ENCODE measurements around the gene OTOA. TPM values are rescaled to one million over a fixed set of nuclear protein-coding genes. Genes with fewer than 3 reads are reported as not detected.

The OTOA gene
- total and polyA plus RNA-seq, 9 donors, result 0.05 to 0.18 (median 0.09) TPM; not detected in 1

DNA sequence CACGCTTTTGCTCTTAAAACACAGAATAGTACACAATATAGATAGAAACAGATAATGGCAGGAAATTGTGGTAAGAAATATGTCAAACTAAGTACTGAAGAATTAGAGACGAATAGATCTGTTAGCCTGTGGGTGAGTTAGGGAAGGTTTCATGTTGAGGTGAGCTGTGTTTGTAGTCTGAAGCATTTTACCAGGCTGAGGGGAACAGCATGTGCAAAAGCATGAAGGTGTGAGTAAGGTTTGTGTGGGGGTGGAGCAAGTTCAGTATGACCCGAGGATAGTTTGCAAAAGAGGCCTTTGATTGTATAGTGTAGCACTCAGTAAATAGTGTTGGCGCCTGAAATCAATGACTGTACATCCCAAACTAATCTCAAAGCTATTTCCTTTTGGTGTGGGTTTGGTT lies 25.2 kb upstream of the OTOA start:
- WGBS (ENCODE audit: insufficient coverage), result 85% methylated on average over 2 of the region's 4 CpGs
- no peaks in the 10 kb centered on the region for H3K9me3 ChIP-seq (replicated peaks; ENCODE audit: control insufficient read depth, low read depth, low read length)

DNA sequence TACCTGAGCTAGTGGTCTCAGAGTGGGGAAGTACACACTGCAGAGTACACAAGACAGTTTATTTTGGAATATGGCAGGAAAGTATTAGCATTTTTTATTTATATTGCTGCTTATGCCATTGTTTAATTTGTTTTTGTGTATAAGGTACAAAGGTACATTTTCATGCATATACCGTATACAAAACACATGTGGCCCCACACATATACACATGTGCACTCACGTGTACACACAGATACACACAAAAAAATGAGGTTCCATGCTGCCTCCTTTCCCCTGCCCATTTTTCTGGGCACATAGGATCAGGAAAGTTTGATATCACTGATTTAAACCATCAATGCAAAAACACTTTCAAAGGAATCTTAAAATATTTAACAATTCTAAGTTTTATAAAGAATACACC lies 24.3 kb upstream of the OTOA start:
- H3K9me3 ChIP-seq (replicated peaks; ENCODE audit: control insufficient read depth, low read depth, low read length), result no peaks in the 10 kb centered on the region
- no peaks in the 10 kb centered on the region for H3K27me3 ChIP-seq (ENCODE audit: control insufficient read depth, insufficient read depth, low read length)
- 90% methylated on average over 2 of the region's 2 CpGs for WGBS (ENCODE audit: insufficient coverage)
- H3K36me3 ChIP-seq (ENCODE audit: control insufficient read depth, insufficient read depth, low read length), result peaks cover 9% of the 10 kb centered on the region
- no peak overlapping the region for H3K4me3 ChIP-seq (ENCODE audit: low read length)
- DNase-seq, result no peak
- H3K4me1 ChIP-seq (ENCODE audit: control insufficient read depth, insufficient read depth, low read length), result no peaks in the 10 kb centered on the region
- H3K27ac ChIP-seq (ENCODE audit: low read length), result no peak overlapping the region

More for the DNA sequence above, 25.2 kb upstream of the OTOA start:
- Histone ChIP-seq H3K27ac (ENCODE audit: low read length) (no peak overlapping the region), H3K4me3 (ENCODE audit: low read length) (no peak overlapping the region), H3K36me3 (ENCODE audit: control insufficient read depth, insufficient read depth, low read length) (peaks cover 14% of the 10 kb centered on the region), H3K27me3 (ENCODE audit: control insufficient read depth, insufficient read depth, low read length) (no peaks in the 10 kb centered on the region), H3K4me1 (ENCODE audit: control insufficient read depth, insufficient read depth, low read length) (no peaks in the 10 kb centered on the region)
- DNase-seq, result no peak

DNA sequence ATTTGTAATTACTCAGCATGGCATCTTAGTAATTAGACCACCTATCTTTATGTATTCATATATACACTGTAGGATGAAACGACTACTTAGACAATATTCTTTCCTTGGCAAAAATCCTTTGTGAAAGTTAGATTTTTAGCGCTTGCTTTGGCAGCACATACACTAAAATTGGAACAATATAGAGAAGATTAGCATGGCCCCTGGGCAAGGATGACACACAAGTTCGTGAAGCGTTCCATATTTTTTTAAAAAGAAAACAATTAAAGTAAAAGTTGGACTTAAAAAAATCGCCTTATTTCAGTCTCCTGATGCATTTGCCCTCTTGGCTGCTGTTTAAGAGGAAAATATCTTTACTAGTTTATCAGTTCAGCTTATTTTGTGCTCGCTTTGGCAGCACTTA lies 21.9 kb upstream of the OTOA start:
- Histone ChIP-seq H3K9me3 (replicated peaks; ENCODE audit: control insufficient read depth, low read depth, low read length) (no peaks in the 10 kb centered on the region), H3K4me1 (ENCODE audit: control insufficient read depth, insufficient read depth, low read length) (no peaks in the 10 kb centered on the region), H3K36me3 (ENCODE audit: control insufficient read depth, insufficient read depth, low read length) (peaks cover 7% of the 10 kb centered on the region), H3K27ac (ENCODE audit: low read length) (no peak overlapping the region), H3K27me3 (ENCODE audit: control insufficient read depth, insufficient read depth, low read length) (no peaks in the 10 kb centered on the region), H3K4me3 (ENCODE audit: low read length) (no peak overlapping the region)
- WGBS (ENCODE audit: insufficient coverage), result no CpG with 5 or more reads among the region's 6 CpGs
- no peak for DNase-seq

DNA sequence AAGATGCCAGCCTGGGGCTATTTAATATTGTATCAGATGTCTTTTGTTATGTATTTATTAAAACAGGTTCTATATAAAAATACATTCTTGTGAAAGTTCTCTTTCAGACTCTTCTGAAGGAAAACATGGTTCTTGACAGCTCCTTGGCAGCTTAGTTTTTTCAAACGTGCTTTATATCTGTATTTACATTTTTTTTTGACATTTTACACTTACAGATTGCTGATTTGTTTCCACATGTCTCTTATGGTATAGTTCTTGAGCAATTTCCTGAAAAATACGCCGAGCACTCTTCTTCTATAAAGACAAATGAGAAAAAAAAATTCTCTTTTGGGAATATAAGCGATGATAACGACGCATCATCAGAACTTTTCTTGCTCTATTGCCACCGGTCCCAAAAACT lies 20.9 kb upstream of the OTOA start:
- H3K27me3 ChIP-seq (ENCODE audit: control insufficient read depth, insufficient read depth, low read length), result no peaks in the 10 kb centered on the region
- no peaks in the 10 kb centered on the region for H3K4me1 ChIP-seq (ENCODE audit: control insufficient read depth, insufficient read depth, low read length)
- WGBS (ENCODE audit: insufficient coverage), result no CpG with 5 or more reads among the region's 7 CpGs
- H3K36me3 ChIP-seq (ENCODE audit: control insufficient read depth, insufficient read depth, low read length), result peaks cover 12% of the 10 kb centered on the region
- no peaks in the 10 kb centered on the region for H3K9me3 ChIP-seq (replicated peaks; ENCODE audit: control insufficient read depth, low read depth, low read length)
- DNase-seq, result no peak
- no peak overlapping the region for H3K27ac ChIP-seq (ENCODE audit: low read length)
- H3K4me3 ChIP-seq (ENCODE audit: low read length), result no peak overlapping the region

DNA sequence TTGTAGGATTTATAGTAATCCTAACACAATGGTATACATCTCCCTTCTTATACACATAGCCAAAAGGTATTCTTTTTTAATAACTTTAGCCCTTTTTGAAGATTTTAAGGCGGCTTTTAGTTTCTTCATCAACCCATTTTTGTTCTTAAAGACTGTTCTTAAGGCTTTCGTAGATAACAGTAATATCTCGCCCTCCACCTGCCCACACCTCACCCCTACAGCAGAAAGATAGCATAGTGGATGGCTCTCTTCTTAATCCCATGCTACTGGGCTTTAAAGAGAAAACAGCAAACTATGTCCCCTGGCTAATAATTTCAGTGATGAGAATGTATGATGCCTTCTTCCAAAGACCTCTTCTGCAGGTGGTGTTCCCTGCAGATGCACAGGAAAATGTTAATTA lies 20.0 kb upstream of the OTOA start:
- Histone ChIP-seq H3K4me3 (ENCODE audit: low read length) (no peak overlapping the region), H3K36me3 (ENCODE audit: control insufficient read depth, insufficient read depth, low read length) (peaks cover 12% of the 10 kb centered on the region), H3K27ac (ENCODE audit: low read length) (no peak overlapping the region), H3K9me3 (replicated peaks; ENCODE audit: control insufficient read depth, low read depth, low read length) (no peaks in the 10 kb centered on the region), H3K4me1 (ENCODE audit: control insufficient read depth, insufficient read depth, low read length) (no peaks in the 10 kb centered on the region), H3K27me3 (ENCODE audit: control insufficient read depth, insufficient read depth, low read length) (no peaks in the 10 kb centered on the region)
- WGBS (ENCODE audit: insufficient coverage), result 100% methylated on average over 1 of the region's 3 CpGs
- no peak for DNase-seq

DNA sequence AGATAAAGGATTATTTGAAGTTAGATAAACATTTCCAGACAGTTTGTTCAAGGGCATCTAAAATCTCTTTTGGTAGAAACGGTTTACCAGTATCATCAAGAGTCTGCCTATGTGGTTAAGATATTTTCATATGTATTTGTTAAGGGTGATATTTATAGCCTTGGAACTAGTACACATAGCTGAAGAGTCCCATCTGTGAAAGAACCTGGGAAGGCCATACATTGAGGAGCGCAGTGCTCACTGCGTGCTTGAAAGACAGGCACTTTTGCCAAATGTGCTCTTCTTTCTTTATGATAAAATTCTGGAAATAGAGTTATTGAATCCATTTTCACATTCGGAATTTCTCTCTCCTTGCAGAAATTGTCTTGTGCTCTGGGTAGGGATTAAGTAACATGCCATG lies 19.1 kb upstream of the OTOA start:
- H3K27me3 ChIP-seq (ENCODE audit: control insufficient read depth, insufficient read depth, low read length), result no peaks in the 10 kb centered on the region
- H3K4me3 ChIP-seq (ENCODE audit: low read length), result no peak overlapping the region
- no peak for DNase-seq
- peaks cover 15% of the 10 kb centered on the region for H3K36me3 ChIP-seq (ENCODE audit: control insufficient read depth, insufficient read depth, low read length)
- WGBS (ENCODE audit: insufficient coverage), result no CpG with 5 or more reads among the region's 4 CpGs
- no peaks in the 10 kb centered on the region for H3K9me3 ChIP-seq (replicated peaks; ENCODE audit: control insufficient read depth, low read depth, low read length)
- H3K27ac ChIP-seq (ENCODE audit: low read length), result no peak overlapping the region
- H3K4me1 ChIP-seq (ENCODE audit: control insufficient read depth, insufficient read depth, low read length), result no peaks in the 10 kb centered on the region

DNA sequence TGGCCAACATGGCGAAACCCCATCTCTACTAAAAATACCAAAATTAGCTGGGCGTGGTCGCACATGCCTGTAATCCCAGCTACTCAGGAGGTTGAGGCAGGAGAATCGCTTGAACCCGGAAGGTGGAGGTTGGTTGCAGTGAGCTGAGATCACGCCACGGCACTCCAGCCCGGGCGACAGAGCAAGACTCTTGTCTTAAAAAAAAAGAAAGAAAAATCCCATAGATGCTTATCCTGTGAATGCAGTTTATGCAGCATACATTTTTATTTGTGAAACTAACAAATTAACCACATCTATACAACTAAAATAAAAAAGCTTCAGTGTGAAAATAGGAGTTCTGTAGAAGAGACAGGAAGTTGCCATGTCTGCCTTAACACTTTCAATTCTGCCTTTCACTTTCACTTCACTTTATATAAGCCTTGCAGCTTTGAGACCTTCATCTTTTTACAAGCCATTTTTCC lies 18.5 kb upstream of the OTOA start:
- H3K4me1 ChIP-seq (ENCODE audit: control insufficient read depth, insufficient read depth, low read length), result no peaks in the 10 kb centered on the region
- no peak overlapping the region for H3K27ac ChIP-seq (ENCODE audit: low read length)
- peaks cover 15% of the 10 kb centered on the region for H3K36me3 ChIP-seq (ENCODE audit: control insufficient read depth, insufficient read depth, low read length)
- H3K9me3 ChIP-seq (replicated peaks; ENCODE audit: control insufficient read depth, low read depth, low read length), result no peaks in the 10 kb centered on the region
- no peak overlapping the region for H3K4me3 ChIP-seq (ENCODE audit: low read length)
- no CpG with 5 or more reads among the region's 9 CpGs for WGBS (ENCODE audit: insufficient coverage)
- H3K27me3 ChIP-seq (ENCODE audit: control insufficient read depth, insufficient read depth, low read length), result no peaks in the 10 kb centered on the region
- peak; percentile 55 for DNase-seq

DNA sequence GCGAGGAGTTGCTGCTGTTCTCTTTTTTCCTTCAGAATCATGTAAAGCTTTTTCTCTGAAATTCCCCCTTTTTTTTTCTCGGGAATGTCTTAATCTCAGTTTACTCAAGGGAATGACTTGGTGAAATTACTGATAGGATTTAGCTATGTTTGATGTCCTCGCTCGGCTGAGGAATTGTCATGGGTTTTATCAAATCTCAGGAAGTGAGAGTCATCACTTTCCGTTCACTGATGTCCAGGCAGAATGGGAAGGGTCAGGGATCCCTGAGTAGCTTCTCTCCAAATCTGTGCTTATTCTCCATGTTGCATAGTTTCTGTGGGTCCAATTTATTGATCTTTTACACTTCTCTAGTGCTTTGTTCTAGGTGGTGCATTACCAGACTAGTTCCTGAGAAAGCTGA lies 17.7 kb upstream of the OTOA start:
- Histone ChIP-seq H3K27ac (ENCODE audit: low read length) (no peak overlapping the region), H3K9me3 (replicated peaks; ENCODE audit: control insufficient read depth, low read depth, low read length) (no peaks in the 10 kb centered on the region), H3K36me3 (ENCODE audit: control insufficient read depth, insufficient read depth, low read length) (peaks cover 15% of the 10 kb centered on the region), H3K4me3 (ENCODE audit: low read length) (no peak overlapping the region), H3K4me1 (ENCODE audit: control insufficient read depth, insufficient read depth, low read length) (no peaks in the 10 kb centered on the region), H3K27me3 (ENCODE audit: control insufficient read depth, insufficient read depth, low read length) (no peaks in the 10 kb centered on the region)
- peak; percentile 27 for DNase-seq
- WGBS (ENCODE audit: insufficient coverage), result 30% methylated on average over 2 of the region's 5 CpGs

DNA sequence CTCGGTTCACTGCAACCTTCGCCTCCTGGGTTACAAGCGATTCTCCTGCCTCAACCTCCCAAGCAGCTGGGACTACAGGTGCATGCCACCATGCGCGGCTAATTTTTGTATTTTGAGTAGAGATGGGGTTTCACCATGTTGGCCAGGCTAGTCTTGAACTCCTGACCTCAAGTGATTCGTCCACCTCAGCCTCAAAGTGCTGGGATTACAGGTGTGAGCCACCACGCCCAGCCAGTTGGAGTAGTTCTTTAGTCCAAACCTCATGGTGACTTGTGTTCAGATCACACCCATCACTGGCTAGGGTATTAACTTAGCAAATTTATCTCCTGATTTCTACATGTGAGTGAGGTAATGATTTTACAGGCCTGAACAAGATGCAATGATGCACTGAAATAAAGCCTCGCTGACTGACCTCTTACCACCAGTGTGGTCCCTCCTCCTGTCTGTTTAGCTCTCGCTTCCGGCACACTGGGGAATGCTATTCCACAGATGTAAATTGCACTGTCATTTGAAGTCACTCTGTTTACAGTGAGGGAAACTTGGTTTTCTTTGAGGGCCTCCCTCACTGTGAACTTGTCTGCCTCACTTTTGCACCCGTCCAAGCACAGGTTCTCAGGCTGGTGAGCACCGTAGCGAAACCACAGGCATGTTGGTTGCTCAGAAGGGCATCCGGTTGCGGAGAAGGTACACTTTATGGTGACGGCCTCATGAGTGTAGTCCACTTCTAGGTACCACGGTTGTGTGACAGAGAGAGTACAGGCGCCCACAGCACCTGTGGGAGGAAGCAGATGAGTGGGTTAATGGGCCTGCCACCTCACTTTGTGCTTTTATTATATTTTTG lies 16.8 kb upstream of the OTOA start:
- Histone ChIP-seq H3K36me3 (ENCODE audit: control insufficient read depth, insufficient read depth, low read length) (peaks cover 12% of the 10 kb centered on the region), H3K4me3 (ENCODE audit: low read length) (no peak overlapping the region), H3K27me3 (ENCODE audit: control insufficient read depth, insufficient read depth, low read length) (no peaks in the 10 kb centered on the region), H3K9me3 (replicated peaks; ENCODE audit: control insufficient read depth, low read depth, low read length) (no peaks in the 10 kb centered on the region), H3K4me1 (ENCODE audit: control insufficient read depth, insufficient read depth, low read length) (no peaks in the 10 kb centered on the region), H3K27ac (ENCODE audit: low read length) (no peak overlapping the region)
- DNase-seq, result no peak
- WGBS (ENCODE audit: insufficient coverage), result 90% methylated on average over 10 of the region's 18 CpGs

DNA sequence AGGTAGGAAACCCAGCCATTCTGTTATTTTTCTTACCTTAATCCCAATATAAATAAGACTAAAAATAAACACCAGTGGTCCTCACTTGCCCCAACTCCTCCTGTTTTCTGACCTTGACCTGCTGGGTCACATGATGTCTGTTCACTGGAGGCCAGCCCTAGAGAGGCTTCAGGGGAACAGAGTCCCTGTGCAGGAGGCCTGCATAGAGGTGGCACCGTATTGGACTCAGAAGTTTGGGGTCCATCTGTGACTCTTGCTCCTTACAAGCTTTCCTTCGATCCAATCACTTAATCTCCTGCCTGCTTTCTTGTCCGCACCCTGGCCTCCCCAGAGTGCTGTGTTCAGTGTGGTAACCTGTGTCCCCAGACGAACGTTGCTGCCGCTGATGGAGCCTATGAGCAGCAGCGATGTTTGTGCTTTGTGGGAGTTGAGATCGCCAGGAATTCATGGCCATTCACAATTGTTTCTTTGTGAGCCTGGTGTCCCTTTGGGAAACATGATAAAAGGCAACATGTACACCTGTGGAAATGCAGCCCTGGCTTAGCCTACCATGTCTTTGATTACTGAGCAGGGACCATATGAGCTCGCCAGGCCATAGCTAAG lies 16.1 kb upstream of the OTOA start:
- 77% methylated on average over 8 of the region's 9 CpGs for WGBS (ENCODE audit: insufficient coverage)
- Histone ChIP-seq H3K4me1 (ENCODE audit: control insufficient read depth, insufficient read depth, low read length) (no peaks in the 10 kb centered on the region), H3K27me3 (ENCODE audit: control insufficient read depth, insufficient read depth, low read length) (no peaks in the 10 kb centered on the region), H3K27ac (ENCODE audit: low read length) (no peak overlapping the region), H3K9me3 (replicated peaks; ENCODE audit: control insufficient read depth, low read depth, low read length) (no peaks in the 10 kb centered on the region), H3K4me3 (ENCODE audit: low read length) (no peak overlapping the region), H3K36me3 (ENCODE audit: control insufficient read depth, insufficient read depth, low read length) (peaks cover 12% of the 10 kb centered on the region)
- no peak for DNase-seq

All from muscle of leg (tissue), 11 donors.